D721Med (cell line): Measurements from ENCODE around the gene KRT40.

Experiments used
- DNase-seq: peaks from one replicate; pipeline ENCODE4 v3.0.0; 2011; ENCODE audit warnings: low spot score; ENCODE audit not compliant: insufficient read length
- FAIRE-seq: peaks from 2 replicates; lab custom pipeline; 2011; peaks lifted over from hg19 to GRCh38; lab: Jason Lieb, UNC
- TF ChIP-seq, protein P1 (sequence below): IDR thresholded peaks from 2 replicates; pipeline ENCODE4 v1.5.1; 2012; ENCODE audit warnings: mild to moderate bottlenecking, control low read depth; ENCODE audit not compliant: insufficient read depth; ENCODE audit errors: missing control alignments

Gene KRT40

DNA sequence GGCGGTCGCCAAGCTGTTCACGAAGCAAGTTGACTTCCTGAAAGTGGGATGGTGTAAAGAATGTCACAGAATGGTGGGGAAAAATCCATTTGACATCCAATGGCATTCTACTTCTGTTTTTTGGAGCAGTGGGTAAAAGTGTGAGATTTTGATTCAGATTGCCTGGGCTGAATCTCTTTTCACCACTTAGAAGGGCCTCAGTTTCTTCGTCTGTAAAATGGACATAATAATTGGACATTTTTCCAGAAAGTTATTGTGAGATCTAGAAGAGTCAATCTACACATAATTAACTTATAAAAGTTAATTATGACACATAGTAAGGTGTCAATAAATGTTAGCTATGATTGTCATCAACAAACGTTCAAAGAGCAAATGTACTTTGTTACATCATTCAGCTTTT lies 3.0 kb downstream of the KRT40 start:
- no peak for FAIRE-seq

DNA sequence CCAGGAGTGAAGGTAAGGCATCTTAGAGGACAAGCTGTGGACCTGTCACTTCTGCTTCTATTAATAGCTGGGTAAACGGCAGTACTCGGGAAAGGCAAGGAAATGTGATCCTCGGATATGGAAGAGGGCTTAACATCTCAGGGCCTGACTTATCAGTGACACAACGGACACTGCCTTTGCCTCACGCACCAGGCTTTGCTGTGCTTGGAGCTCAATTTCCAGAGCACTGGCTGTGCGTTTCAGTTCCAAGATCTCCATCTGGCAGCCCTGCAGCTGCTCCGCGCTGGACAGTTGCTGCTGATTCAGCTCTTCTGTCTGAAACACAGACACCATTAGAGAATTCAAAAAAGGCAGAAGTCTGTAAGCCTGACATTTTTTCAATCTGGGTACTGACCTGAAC lies 3.5 kb downstream of the KRT40 start:
- FAIRE-seq (no peak), DNase-seq (no peak)
- TF ChIP-seq, protein P1, sequence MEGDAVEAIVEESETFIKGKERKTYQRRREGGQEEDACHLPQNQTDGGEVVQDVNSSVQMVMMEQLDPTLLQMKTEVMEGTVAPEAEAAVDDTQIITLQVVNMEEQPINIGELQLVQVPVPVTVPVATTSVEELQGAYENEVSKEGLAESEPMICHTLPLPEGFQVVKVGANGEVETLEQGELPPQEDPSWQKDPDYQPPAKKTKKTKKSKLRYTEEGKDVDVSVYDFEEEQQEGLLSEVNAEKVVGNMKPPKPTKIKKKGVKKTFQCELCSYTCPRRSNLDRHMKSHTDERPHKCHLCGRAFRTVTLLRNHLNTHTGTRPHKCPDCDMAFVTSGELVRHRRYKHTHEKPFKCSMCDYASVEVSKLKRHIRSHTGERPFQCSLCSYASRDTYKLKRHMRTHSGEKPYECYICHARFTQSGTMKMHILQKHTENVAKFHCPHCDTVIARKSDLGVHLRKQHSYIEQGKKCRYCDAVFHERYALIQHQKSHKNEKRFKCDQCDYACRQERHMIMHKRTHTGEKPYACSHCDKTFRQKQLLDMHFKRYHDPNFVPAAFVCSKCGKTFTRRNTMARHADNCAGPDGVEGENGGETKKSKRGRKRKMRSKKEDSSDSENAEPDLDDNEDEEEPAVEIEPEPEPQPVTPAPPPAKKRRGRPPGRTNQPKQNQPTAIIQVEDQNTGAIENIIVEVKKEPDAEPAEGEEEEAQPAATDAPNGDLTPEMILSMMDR = no peak

More for the DNA sequence above, 3.0 kb downstream of the KRT40 start:
- TF ChIP-seq, protein P1 = no peak
- DNase-seq = no peak

DNA sequence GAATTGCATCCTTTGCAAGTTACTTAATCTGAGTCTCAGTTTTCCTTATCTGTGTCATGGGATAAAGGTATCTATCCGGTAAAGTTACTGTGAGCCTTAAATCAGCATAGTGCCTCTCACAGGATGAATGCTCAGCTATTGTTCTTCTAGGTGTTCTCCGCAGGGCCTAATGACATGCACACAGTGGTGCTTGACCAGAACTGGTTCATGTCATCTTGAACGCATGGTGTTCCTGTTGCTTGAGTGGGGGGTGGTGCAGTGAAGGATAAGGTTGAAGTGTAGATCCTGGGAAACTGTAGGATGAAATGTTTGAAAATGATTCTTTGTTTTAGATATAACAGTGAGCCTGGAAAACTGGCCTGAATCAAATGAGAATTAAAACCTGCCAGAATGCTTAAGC lies 4.0 kb downstream of the KRT40 start:
- FAIRE-seq (no peak), DNase-seq (no peak)
- TF ChIP-seq, protein P1 = no peak

DNA sequence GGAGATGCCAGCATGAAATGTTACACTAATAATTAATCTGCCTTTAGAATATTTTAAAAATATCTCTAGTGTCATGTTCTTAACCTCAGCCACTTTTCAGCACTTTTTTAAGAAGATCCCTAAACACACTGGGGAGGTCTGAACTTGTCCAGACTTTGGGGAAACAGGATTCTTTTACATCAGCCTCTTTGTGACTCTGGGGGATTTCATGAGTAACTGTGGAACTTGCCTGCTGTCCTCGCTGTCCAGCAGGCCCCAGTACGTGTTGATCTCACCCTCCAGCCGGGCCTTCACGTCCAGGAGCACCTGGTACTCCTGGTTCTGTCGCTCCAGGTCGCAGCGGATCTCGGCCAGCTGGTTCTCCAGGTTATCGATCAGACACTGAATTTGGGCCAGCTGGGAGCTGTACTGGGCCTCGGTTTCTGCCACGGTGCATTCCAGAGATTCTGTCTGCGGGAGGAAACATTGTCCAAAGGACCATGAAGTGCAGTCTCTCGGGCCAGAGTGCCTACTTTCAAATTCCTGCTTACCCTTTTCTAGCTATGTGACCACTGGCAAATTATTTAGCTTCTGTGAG lies 5.5 kb downstream of the KRT40 start:
- TF ChIP-seq, protein P1 = no peak
- DNase-seq (no peak), FAIRE-seq (no peak)

DNA sequence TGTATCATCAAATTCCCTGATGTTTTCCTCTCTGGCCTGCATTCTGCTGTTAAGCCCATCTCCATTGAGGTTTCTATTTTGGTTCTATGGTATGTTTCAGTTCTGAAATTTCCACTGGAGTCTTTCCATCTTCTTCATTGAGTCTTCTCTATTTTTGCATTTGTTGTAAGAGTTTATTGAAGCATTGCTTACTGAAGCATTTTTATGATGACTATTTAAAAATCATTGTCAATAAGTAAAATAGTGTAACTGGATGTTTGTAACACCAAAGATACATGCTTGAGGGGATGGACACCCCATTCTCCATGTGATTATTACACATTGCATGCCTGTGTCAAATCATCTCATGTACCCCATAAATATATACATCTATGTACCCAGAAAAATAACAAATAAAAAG lies 8.6 kb downstream of the KRT40 start:
- no peak for DNase-seq
- TF ChIP-seq, protein P1 = no peak
- FAIRE-seq = no peak

DNA sequence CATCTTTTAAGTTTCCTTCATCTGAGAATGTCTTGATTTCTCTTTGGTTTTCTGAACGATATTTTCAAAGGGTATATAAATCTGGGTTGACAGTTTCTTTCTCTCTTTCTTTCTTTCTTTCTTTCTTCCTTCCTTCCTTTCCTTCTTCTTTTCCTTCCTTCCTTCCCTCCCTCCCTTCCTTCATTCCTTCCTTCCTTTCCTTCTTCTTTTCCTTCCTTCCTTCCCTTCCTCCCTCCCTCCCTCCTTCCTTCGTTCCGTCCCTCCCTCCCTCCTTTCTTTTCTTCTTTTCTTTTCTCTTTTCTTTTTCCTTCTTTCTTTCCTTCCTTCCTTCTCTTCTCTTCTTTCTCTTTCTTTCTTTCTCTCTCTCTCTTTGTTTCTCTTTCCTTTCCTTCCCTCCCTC lies 9.8 kb downstream of the KRT40 start:
- FAIRE-seq = no peak
- TF ChIP-seq, protein P1 = no peak
- DNase-seq = no peak

DNA sequence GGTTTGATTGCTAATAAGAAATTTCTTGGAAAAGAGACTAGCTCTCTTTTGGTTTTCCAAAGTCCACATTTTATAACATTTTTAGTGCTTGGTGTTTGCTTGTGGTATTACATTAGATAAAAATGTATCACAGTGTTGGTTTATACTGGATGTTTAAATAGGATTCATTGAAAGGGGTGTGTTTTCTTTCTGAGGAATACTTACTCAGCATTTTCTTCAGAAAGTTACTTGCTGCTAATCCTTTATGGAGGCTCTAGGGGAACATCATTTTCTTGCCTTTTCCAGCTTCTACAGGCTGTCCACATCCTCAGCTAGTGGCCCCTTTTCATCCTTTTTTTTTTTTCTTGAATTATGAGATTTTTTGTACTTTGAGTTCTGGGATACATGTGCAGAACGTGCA lies 16.5 kb downstream of the KRT40 start:
- DNase-seq (no peak), FAIRE-seq (no peak)
- TF ChIP-seq, protein P1 = no peak
